ENCODE measurements around the gene PRKAG1.

DNA sequence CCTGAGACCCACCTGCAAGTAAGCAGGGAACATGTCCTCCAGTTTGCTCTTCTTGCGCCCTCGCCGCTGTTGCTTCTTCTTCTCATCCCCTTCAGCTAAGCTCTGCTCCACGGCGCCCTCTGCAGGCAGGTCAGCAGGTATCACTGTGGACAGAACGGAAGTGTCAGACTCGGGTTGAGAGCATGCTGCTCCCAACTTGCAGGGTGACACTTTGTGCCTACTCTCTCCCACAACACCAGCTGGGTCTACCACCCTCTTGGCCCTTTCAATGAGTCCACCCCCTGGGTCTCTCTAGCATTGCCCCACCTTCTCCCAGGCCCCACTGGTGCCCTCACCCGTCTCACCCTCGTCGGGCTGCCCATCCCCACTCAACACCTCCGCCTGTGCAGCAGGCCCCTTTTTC lies 25.3 kb upstream of the PRKAG1 start:
- TF ChIP-seq, protein P1, sequence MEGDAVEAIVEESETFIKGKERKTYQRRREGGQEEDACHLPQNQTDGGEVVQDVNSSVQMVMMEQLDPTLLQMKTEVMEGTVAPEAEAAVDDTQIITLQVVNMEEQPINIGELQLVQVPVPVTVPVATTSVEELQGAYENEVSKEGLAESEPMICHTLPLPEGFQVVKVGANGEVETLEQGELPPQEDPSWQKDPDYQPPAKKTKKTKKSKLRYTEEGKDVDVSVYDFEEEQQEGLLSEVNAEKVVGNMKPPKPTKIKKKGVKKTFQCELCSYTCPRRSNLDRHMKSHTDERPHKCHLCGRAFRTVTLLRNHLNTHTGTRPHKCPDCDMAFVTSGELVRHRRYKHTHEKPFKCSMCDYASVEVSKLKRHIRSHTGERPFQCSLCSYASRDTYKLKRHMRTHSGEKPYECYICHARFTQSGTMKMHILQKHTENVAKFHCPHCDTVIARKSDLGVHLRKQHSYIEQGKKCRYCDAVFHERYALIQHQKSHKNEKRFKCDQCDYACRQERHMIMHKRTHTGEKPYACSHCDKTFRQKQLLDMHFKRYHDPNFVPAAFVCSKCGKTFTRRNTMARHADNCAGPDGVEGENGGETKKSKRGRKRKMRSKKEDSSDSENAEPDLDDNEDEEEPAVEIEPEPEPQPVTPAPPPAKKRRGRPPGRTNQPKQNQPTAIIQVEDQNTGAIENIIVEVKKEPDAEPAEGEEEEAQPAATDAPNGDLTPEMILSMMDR (IDR thresholded peaks at IDR 0.05) = peak; percentile 99
- TF ChIP-seq ZFX (IDR thresholded peaks at IDR 0.05; ENCODE audit: borderline replicate concordance) = no peak
